ENCODE measurements around the gene GPR39.

GRCh38 chr2:132429941-132430573, 13.5 kb downstream of the GPR39 start:
- TF ChIP-seq CTCF (IDR thresholded peaks at IDR 0.05) (no peak), ZFX (IDR thresholded peaks at IDR 0.05; ENCODE audit: borderline replicate concordance) (no peak)

Data from 22Rv1 (cell line).